ENCODE data around the gene APCDD1. TPM values are rescaled to one million over a fixed set of nuclear protein-coding genes. Genes with fewer than 3 reads are reported as not detected.

The APCDD1 gene
- total and polyA plus RNA-seq, 2 of the 13 experiments (the other 11 are each of a cell fraction or from before 2014, with no cell fraction given) = 2.1 to 8.6 TPM

DNA sequence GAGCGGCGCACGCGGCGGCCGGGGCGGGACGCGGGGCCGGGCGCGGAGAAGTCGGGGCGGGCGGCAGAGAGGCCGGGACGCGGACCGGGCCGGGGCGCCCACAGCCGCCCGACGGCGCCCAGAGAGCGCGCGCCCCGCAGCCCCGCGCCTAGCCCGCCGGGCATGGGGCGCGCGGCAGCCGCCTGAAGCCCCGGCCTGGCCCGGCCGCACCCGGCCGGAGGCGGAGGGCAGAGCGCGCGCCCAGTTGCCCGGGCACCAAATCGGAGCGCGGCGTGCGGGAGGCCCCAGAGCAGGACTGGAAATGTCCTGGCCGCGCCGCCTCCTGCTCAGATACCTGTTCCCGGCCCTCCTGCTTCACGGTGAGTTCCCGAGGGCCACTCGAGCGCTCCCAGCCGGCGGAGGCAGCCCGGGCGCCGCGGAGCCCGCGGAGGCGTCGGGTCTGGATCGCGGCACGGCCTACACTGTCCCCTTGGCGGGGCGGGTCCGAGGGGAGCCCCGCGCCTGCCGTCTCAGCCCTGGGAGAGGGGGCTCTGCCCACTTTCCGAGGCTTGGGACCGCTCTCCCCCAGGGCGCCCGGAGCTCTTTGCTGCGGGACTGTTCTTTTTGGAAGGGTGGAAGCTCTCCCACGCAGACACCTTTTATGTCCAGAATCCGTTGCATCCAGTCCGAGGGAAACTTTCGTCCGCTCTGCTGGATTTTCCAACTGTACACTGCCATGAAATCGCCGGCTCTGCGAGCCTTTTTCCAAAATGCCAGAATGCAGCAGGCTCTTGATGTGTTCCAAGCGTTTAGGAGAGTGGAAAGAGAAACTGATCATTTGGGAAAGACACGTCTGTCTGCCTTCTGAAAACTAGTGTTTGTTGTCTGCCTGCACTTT, 484 bp downstream of the APCDD1 start:
- no TSS peak for BruUV-seq (replicated peaks)
- CTCF ChIA-PET (ENCODE audit: low intra/inter-chr PET ratio, low total read pairs) = no interaction called here
- POLR2A ChIA-PET = no interaction called here
- TF ChIP-seq HNF4G (IDR thresholded peaks at IDR 0.05; ENCODE audit: borderline replicate concordance, low read depth, low read length) = no peak
- TF ChIP-seq HNF4G (CRISPR knock-in tag; IDR thresholded peaks at IDR 0.05; ENCODE audit: borderline replicate concordance, low read depth) = no peak
- no peak for TF ChIP-seq CREBL2 (CRISPR knock-in tag; IDR thresholded peaks at IDR 0.05; ENCODE audit: borderline replicate concordance)
- TF ChIP-seq ZNF720 (CRISPR knock-in tag; IDR thresholded peaks at IDR 0.05) = no peak
- no peak for TF ChIP-seq MXD3 (CRISPR knock-in tag; IDR thresholded peaks at IDR 0.05)
- TF ChIP-seq AFF4 (CRISPR knock-in tag; IDR thresholded peaks at IDR 0.05) = no peak
- TF ChIP-seq MEF2D (CRISPR knock-in tag; IDR thresholded peaks at IDR 0.05) = no peak
- TF ChIP-seq, protein P1, sequence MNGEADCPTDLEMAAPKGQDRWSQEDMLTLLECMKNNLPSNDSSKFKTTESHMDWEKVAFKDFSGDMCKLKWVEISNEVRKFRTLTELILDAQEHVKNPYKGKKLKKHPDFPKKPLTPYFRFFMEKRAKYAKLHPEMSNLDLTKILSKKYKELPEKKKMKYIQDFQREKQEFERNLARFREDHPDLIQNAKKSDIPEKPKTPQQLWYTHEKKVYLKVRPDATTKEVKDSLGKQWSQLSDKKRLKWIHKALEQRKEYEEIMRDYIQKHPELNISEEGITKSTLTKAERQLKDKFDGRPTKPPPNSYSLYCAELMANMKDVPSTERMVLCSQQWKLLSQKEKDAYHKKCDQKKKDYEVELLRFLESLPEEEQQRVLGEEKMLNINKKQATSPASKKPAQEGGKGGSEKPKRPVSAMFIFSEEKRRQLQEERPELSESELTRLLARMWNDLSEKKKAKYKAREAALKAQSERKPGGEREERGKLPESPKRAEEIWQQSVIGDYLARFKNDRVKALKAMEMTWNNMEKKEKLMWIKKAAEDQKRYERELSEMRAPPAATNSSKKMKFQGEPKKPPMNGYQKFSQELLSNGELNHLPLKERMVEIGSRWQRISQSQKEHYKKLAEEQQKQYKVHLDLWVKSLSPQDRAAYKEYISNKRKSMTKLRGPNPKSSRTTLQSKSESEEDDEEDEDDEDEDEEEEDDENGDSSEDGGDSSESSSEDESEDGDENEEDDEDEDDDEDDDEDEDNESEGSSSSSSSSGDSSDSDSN (CRISPR knock-in tag; IDR thresholded peaks at IDR 0.05) = peak; percentile 35; the same call in 1 of the 2 replicates
- TF ChIP-seq, protein P2, sequence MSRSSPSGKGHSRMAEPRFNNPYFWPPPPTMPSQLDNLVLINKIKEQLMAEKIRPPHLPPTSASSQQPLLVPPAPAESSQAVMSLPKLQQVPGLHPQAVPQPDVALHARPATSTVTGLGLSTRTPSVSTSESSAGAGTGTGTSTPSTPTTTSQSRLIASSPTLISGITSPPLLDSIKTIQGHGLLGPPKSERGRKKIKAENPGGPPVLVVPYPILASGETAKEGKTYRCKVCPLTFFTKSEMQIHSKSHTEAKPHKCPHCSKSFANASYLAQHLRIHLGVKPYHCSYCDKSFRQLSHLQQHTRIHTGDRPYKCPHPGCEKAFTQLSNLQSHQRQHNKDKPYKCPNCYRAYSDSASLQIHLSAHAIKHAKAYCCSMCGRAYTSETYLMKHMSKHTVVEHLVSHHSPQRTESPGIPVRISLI (CRISPR knock-in tag; IDR thresholded peaks at IDR 0.05; ENCODE audit: borderline replicate concordance) = no peak

More for the DNA sequence above, 484 bp downstream of the APCDD1 start:
- Histone ChIP-seq H3K4me2 (ENCODE audit: low read depth, low read length) (peak overlapping the region; percentile 91), H3K36me3 (replicated peaks in 1 of 2; ENCODE audit: control insufficient read depth in 1 of 2, insufficient read depth in 2 of 2, low read length in 2 of 2) (no peaks in the 10 kb centered on the region), H3K4me1 (ENCODE audit: insufficient read depth, low read length) (peaks cover 45% of the 10 kb centered on the region), H3K9me3 (ENCODE audit: low read length) (no peaks in the 10 kb centered on the region), H3K27me3 (ENCODE audit: control insufficient read depth in 1 of 2, insufficient read depth in 2 of 2, low read length in 2 of 2) (peaks cover 2 to 27% of the 10 kb centered on the region in 2 experiments; a peak in 3 of 5 replicates), H3K9ac (ENCODE audit: insufficient read depth, low read depth, low read length) (peak overlapping the region; percentile 71), H4K20me1 (ENCODE audit: insufficient read depth, low read length) (no peaks in the 10 kb centered on the region), H3K79me2 (ENCODE audit: insufficient read depth, low read length) (no peaks in the 10 kb centered on the region), H3K4me3 (replicated peaks in 1 of 3; ENCODE audit: insufficient read depth in 1 of 3, low read depth in 2 of 3, low read length in 3 of 3) (peak overlapping the region; percentile 46 to 76 (median 58)), H3K27ac (ENCODE audit: extremely low read length, insufficient read depth, low read length) (no peak overlapping the region), H2AFZ (ENCODE audit: low read length) (no peak overlapping the region)
- DNase-seq (ENCODE audit: low spot score) = no peak
- WGBS (ENCODE audit: low lambda C conversion rate) = under 1% methylated on average over 6 of the region's 94 CpGs
- intact Hi-C loops (cut with micrococcal nuclease; ENCODE audit: unreplicated experiment) (no loop called here), in situ Hi-C loops (cut with HindIII; ENCODE audit: extremely low pct_ligation_motif_present, low pct_unique_long_range_greater_than_20kb) (no loop called here)
- no peak for FAIRE-seq
- ATAC-seq = peak; percentile 64

Measured in HepG2 (cell line).